ENCODE data around the gene ZNF407. TPM values are rescaled to one million over a fixed set of nuclear protein-coding genes. Genes with fewer than 3 reads are reported as not detected.

ZNF407 gene
- total RNA-seq, 2 experiments from 2014 or later, result 23.2 to 24.7 TPM

- ATAC-seq (ENCODE audit: poor library complexity) (no peak), DNase-seq (no peak)
- no peaks in the 10 kb centered on the region for H3K9me3 Mint-ChIP-seq
- Histone ChIP-seq H3K27me3 (ENCODE audit: control insufficient read depth in 1 of 2, insufficient read depth in 2 of 2, low read length in 2 of 2) (no peaks in the 10 kb centered on the region), H3K27ac (ENCODE audit: low read depth in 1 of 2, low read length in 2 of 2) (no peak overlapping the region), H3K36me3 (ENCODE audit: insufficient read depth, low read length) (peaks cover 10% of the 10 kb centered on the region), H3K9me3 (ENCODE audit: control insufficient read depth in 1 of 2, insufficient read depth in 1 of 2, low read length in 2 of 2) (peaks cover 5 to 17% of the 10 kb centered on the region in 2 experiments), H3K4me1 (ENCODE audit: insufficient read depth, low read length) (no peaks in the 10 kb centered on the region), H3K4me3 (ENCODE audit: low read length) (no peak overlapping the region)
- POLR2A ChIA-PET, result no interaction called here
- TF ChIP-seq CTCF (IDR thresholded peaks at IDR 0.05), result no peak
- no peak overlapping the region for H3K4me3 Mint-ChIP-seq
- peaks cover 9% of the 10 kb centered on the region for H3K4me1 Mint-ChIP-seq (ENCODE audit: low read depth)
- H3K27me3 Mint-ChIP-seq, result no peaks in the 10 kb centered on the region
- CTCF ChIA-PET, result no interaction called here
- H3K27ac Mint-ChIP-seq, result no peak overlapping the region
- intact Hi-C loops (cut with DNase I, micrococcal nuclease), result no loop called here
- peaks cover 84% of the 10 kb centered on the region for H3K36me3 Mint-ChIP-seq (ENCODE audit: low read depth)
These were observed 76.8 kb downstream of the ZNF407 start for GRCh38 chr18:74674487-74674886.

GRCh38 chr18:74679006-74679678 lies 81.5 kb downstream of the ZNF407 start:
- peaks cover 5 to 17% of the 10 kb centered on the region in 2 experiments for H3K9me3 ChIP-seq (ENCODE audit: control insufficient read depth in 1 of 2, insufficient read depth in 1 of 2, low read length in 2 of 2)
- no peaks in the 10 kb centered on the region for H3K4me1 ChIP-seq (ENCODE audit: insufficient read depth, low read length)
- no peak overlapping the region for H3K27ac Mint-ChIP-seq
- no peak overlapping the region for H3K4me3 Mint-ChIP-seq
- ATAC-seq (ENCODE audit: poor library complexity) (no peak), DNase-seq (no peak)
- H3K27me3 ChIP-seq (ENCODE audit: control insufficient read depth in 1 of 2, insufficient read depth in 2 of 2, low read length in 2 of 2), result no peaks in the 10 kb centered on the region
- intact Hi-C loops (cut with DNase I, micrococcal nuclease), result no loop called here
- no peak for TF ChIP-seq CTCF (IDR thresholded peaks at IDR 0.05)
- peaks cover 61% of the 10 kb centered on the region for H3K36me3 Mint-ChIP-seq (ENCODE audit: low read depth)
- H3K27ac ChIP-seq (ENCODE audit: low read depth in 1 of 2, low read length in 2 of 2), result no peak overlapping the region
- no peaks in the 10 kb centered on the region for H3K9me3 Mint-ChIP-seq
- POLR2A ChIA-PET, result no interaction called here
- H3K36me3 ChIP-seq (ENCODE audit: insufficient read depth, low read length), result peaks cover 7% of the 10 kb centered on the region
- CTCF ChIA-PET, result no interaction called here
- H3K4me3 ChIP-seq (ENCODE audit: low read length), result no peak overlapping the region
- no peaks in the 10 kb centered on the region for H3K27me3 Mint-ChIP-seq
- H3K4me1 Mint-ChIP-seq (ENCODE audit: low read depth), result peaks cover 34% of the 10 kb centered on the region

- CTCF ChIA-PET, result no interaction called here
- no peak for TF ChIP-seq CTCF (IDR thresholded peaks at IDR 0.05)
These were observed 82.0 kb downstream of the ZNF407 start for GRCh38 chr18:74679679-74680076.

More at GRCh38 chr18:74679679-74680076, 82.0 kb downstream of the ZNF407 start:
- H3K9me3 ChIP-seq (ENCODE audit: control insufficient read depth in 1 of 2, insufficient read depth in 1 of 2, low read length in 2 of 2), result peaks cover 5 to 17% of the 10 kb centered on the region in 2 experiments
- Mint-ChIP-seq H3K27ac (no peak overlapping the region), H3K4me1 (ENCODE audit: low read depth) (peaks cover 34% of the 10 kb centered on the region), H3K27me3 (no peaks in the 10 kb centered on the region), H3K4me3 (no peak overlapping the region), H3K36me3 (ENCODE audit: low read depth) (peaks cover 56% of the 10 kb centered on the region), H3K9me3 (no peaks in the 10 kb centered on the region)
- peaks cover 7% of the 10 kb centered on the region for H3K36me3 ChIP-seq (ENCODE audit: insufficient read depth, low read length)
- no peak overlapping the region for H3K4me3 ChIP-seq (ENCODE audit: low read length)
- no peaks in the 10 kb centered on the region for H3K4me1 ChIP-seq (ENCODE audit: insufficient read depth, low read length)
- intact Hi-C loops (cut with DNase I, micrococcal nuclease), result no loop called here
- no peak for ATAC-seq (ENCODE audit: poor library complexity)
- no peaks in the 10 kb centered on the region for H3K27me3 ChIP-seq (ENCODE audit: control insufficient read depth in 1 of 2, insufficient read depth in 2 of 2, low read length in 2 of 2)
- H3K27ac ChIP-seq (ENCODE audit: low read depth in 1 of 2, low read length in 2 of 2), result no peak overlapping the region
- DNase-seq, result no peak
- POLR2A ChIA-PET, result no interaction called here
